Measurements from ENCODE around the gene SLC35G1. TPM values are rescaled to one million over a fixed set of nuclear protein-coding genes. Genes with fewer than 3 reads are reported as not detected.

The SLC35G1 gene
- total RNA-seq, 1 experiment from 2014 or later: 9.4 TPM

- no peaks in the 10 kb centered on the region; the same call in 1 of the 2 replicates for H3K27me3 ChIP-seq (ENCODE audit: insufficient read depth, low read length)
- H3K4me3 ChIP-seq (replicated peaks in 1 of 2; ENCODE audit: low read depth in 1 of 2, low read length in 2 of 2): no peak overlapping the region
- no peak for ATAC-seq
- CTCF ChIA-PET: no interaction called here
- H3K9ac ChIP-seq (ENCODE audit: low read length): no peak overlapping the region
- H3K4me2 ChIP-seq (ENCODE audit: low read length): no peak overlapping the region
- no peak for TF ChIP-seq REST (IDR thresholded peaks at IDR 0.05; ENCODE audit: low read depth)
- TF ChIP-seq SIN3A (IDR thresholded peaks at IDR 0.05; ENCODE audit: low read depth): no peak
- no peak for TF ChIP-seq CTCF (IDR thresholded peaks at IDR 0.05 in 2 of 3, conservative IDR thresholded peaks at IDR 0.05 in 1 of 3; ENCODE audit: borderline replicate concordance in 1 of 3, insufficient read depth in 1 of 3, low read depth in 2 of 3, low read length in 2 of 3)
- no peak for TF ChIP-seq ELF1 (IDR thresholded peaks at IDR 0.05; ENCODE audit: borderline replicate concordance, low read depth)
- TF ChIP-seq JUND (IDR thresholded peaks at IDR 0.05): no peak
- no peak for TF ChIP-seq POLR2AphosphoS5 (IDR thresholded peaks at IDR 0.05; ENCODE audit: low read depth, low read length)
- TF ChIP-seq ZBTB33 (IDR thresholded peaks at IDR 0.05; ENCODE audit: extremely low read depth, insufficient replicate concordance, low read length): no peak
- TF ChIP-seq YY1 (IDR thresholded peaks at IDR 0.05; ENCODE audit: extremely low read depth, insufficient replicate concordance, low read depth, low read length): no peak
- TF ChIP-seq EZH2phosphoT487 (IDR thresholded peaks at IDR 0.05; ENCODE audit: borderline replicate concordance): no peak
- no peak for TF ChIP-seq FOSL1 (IDR thresholded peaks at IDR 0.05; ENCODE audit: low read depth)
- no peak for TF ChIP-seq ZFX (IDR thresholded peaks at IDR 0.05)
- no peak for TF ChIP-seq EZH2 (IDR thresholded peaks at IDR 0.05)
- TF ChIP-seq SRF (IDR thresholded peaks at IDR 0.05; ENCODE audit: low read depth): no peak
- no peak for TF ChIP-seq EGR1 (IDR thresholded peaks at IDR 0.05; ENCODE audit: low read depth)
- no peak for TF ChIP-seq ZNF274 (IDR thresholded peaks at IDR 0.05; ENCODE audit: low read depth, low read length)
- H3K9me2 ChIP-seq (ENCODE audit: insufficient read depth): 0 out of 2 replicates have a peak, but pooled peaks cover 4% of the 10 kb centered on the region
- H3K4me1 ChIP-seq (ENCODE audit: control insufficient read depth in 1 of 2, insufficient read depth in 2 of 2, low read length in 2 of 2): no peaks in the 10 kb centered on the region
- no peaks in the 10 kb centered on the region for H4K20me1 ChIP-seq (ENCODE audit: insufficient read depth)
- POLR2A ChIA-PET: no interaction called here
- H3K9me3 ChIP-seq (ENCODE audit: control insufficient read depth in 1 of 2, insufficient read depth in 1 of 2, low read depth in 1 of 2, low read length in 2 of 2): no peaks in the 10 kb centered on the region
- no peak overlapping the region for H3K27ac ChIP-seq (ENCODE audit: low read depth, low read length)
- RAD21 ChIA-PET (ENCODE audit: low non-redundant PET in 1 of 2, low total read pairs in 2 of 2, uncharacterized antibody in 2 of 2, unreplicated experiment in 2 of 2): no interaction called here
- no peaks in the 10 kb centered on the region for H3K36me3 ChIP-seq (ENCODE audit: control insufficient read depth in 1 of 2, insufficient read depth in 2 of 2, low read length in 2 of 2)
- H3K79me2 ChIP-seq (ENCODE audit: insufficient read depth, low read length): no peaks in the 10 kb centered on the region
- H2AFZ ChIP-seq (ENCODE audit: low read depth, low read length, poor library complexity, severe bottlenecking): no peak overlapping the region
- intact Hi-C loops (cut with micrococcal nuclease): no loop called here
- no TSS peak for BruUV-seq (replicated peaks)
- no peak for DNase-seq (ENCODE audit: low read depth, low spot score)
Observed at GRCh38 chr10:93865794-93866425, 27.9 kb upstream of the SLC35G1 start.
